Loucy (cell line): Measurements from ENCODE around the gene CHTOP.

Experiments
- H2AFZ ChIP-seq: fragments of 200-600 bp; sonication (generic); 2 replicates; pipeline ENCODE4 v1.6.0; 2016; ENCODE audit warnings: antibody characterized with exemption, mild to moderate bottlenecking, low read length, moderate library complexity
- H3F3A ChIP-seq: fragments of 200-600 bp; 2 replicates; pipeline ENCODE4 v1.6.0; 2016; ENCODE audit warnings: antibody characterized with exemption, low read depth, mild to moderate bottlenecking
- H3K27me3 ChIP-seq: fragments of 200-600 bp; sonication (generic); 2 replicates; pipeline ENCODE4 v1.6.1; 2014; ENCODE audit warnings: low read length, mild to moderate bottlenecking; ENCODE audit not compliant: insufficient read depth, poor library complexity, severe bottlenecking
- H3K36me3 ChIP-seq: fragments of 200-600 bp; sonication (generic); 2 replicates; pipeline ENCODE4 v1.6.1; 2016; ENCODE audit warnings: low read length; ENCODE audit not compliant: insufficient read depth
- H3K4me1 ChIP-seq: fragments of 200-600 bp; sonication (generic); 2 replicates; pipeline ENCODE4 v1.5.1; 2014; ENCODE audit warnings: low read length, mild to moderate bottlenecking; ENCODE audit not compliant: insufficient read depth, poor library complexity, severe bottlenecking
- H3K4me2 ChIP-seq: fragments of 200-600 bp; sonication (generic); 2 replicates; pipeline ENCODE4 v1.6.0; 2014; ENCODE audit warnings: antibody characterized with exemption, low read length, low read depth, mild to moderate bottlenecking; ENCODE audit not compliant: poor library complexity, severe bottlenecking
- H3K4me3 ChIP-seq: fragments of 200-600 bp; sonication (generic); 2 replicates; pipeline ENCODE4 v1.5.1; 2014; ENCODE audit warnings: low read length, mild to moderate bottlenecking, mixed read lengths; ENCODE audit not compliant: poor library complexity, severe bottlenecking
- H3K79me2 ChIP-seq: fragments of 200-600 bp; sonication (generic); 2 replicates; pipeline ENCODE4 v1.6.1; 2014; ENCODE audit warnings: low read length; ENCODE audit not compliant: insufficient read depth
- H3K9ac ChIP-seq: fragments of 200-600 bp; sonication (generic); 2 replicates; pipeline ENCODE4 v1.6.0; 2014; ENCODE audit warnings: mild to moderate bottlenecking, low read depth, low read length, moderate library complexity; ENCODE audit not compliant: poor library complexity, severe bottlenecking
- H3K9me2 ChIP-seq: fragments of 200-600 bp; sonication (generic); replicated peaks from 2 replicates; pipeline ENCODE4 v1.6.1; 2016; ENCODE audit warnings: low read depth, low read length, mixed read lengths
- H3K9me3 ChIP-seq: fragments of 200-600 bp; sonication (generic); 2 replicates; pipeline ENCODE4 v1.6.1; 2014; ENCODE audit warnings: mild to moderate bottlenecking, antibody characterized with exemption, low read length, low read depth; ENCODE audit not compliant: insufficient read depth
- H4K20me1 ChIP-seq: fragments of 200-600 bp; sonication (generic); 2 replicates; pipeline ENCODE4 v1.6.0; 2014; ENCODE audit warnings: antibody characterized with exemption, low read length, mild to moderate bottlenecking; ENCODE audit not compliant: insufficient read depth, poor library complexity, severe bottlenecking
- EZH2phosphoT487 ChIP-seq: fragments of 200-600 bp; IDR thresholded peaks from 2 replicates; pipeline ENCODE4 v1.6.1; 2018; ENCODE audit warnings: antibody characterized with exemption, mild to moderate bottlenecking, moderate library complexity, borderline replicate concordance
- TF ChIP-seq, protein P1 (sequence below): fragments of 200-600 bp; sonication (generic); conservative IDR thresholded peaks from 2 replicates; pipeline ENCODE4 v1.5.1; 2014; ENCODE audit warnings: mild to moderate bottlenecking, antibody characterized with exemption, low read length

Gene CHTOP

GRCh38 chr1:153685544-153686340 lies 51.9 kb downstream of the CHTOP start:
- H3K9me2 ChIP-seq = no peaks in the 10 kb centered on the region
- no peaks in the 10 kb centered on the region for H3K27me3 ChIP-seq
- no peak overlapping the region for H3K4me2 ChIP-seq
- no peak overlapping the region for H2AFZ ChIP-seq
- H4K20me1 ChIP-seq = no peaks in the 10 kb centered on the region
- no peaks in the 10 kb centered on the region for H3F3A ChIP-seq
- no peaks in the 10 kb centered on the region for H3K36me3 ChIP-seq
- H3K9me3 ChIP-seq = no peaks in the 10 kb centered on the region
- TF ChIP-seq, protein P1, sequence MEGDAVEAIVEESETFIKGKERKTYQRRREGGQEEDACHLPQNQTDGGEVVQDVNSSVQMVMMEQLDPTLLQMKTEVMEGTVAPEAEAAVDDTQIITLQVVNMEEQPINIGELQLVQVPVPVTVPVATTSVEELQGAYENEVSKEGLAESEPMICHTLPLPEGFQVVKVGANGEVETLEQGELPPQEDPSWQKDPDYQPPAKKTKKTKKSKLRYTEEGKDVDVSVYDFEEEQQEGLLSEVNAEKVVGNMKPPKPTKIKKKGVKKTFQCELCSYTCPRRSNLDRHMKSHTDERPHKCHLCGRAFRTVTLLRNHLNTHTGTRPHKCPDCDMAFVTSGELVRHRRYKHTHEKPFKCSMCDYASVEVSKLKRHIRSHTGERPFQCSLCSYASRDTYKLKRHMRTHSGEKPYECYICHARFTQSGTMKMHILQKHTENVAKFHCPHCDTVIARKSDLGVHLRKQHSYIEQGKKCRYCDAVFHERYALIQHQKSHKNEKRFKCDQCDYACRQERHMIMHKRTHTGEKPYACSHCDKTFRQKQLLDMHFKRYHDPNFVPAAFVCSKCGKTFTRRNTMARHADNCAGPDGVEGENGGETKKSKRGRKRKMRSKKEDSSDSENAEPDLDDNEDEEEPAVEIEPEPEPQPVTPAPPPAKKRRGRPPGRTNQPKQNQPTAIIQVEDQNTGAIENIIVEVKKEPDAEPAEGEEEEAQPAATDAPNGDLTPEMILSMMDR = no peak
- TF ChIP-seq EZH2phosphoT487 = no peak
- no peak overlapping the region for H3K9ac ChIP-seq
- no peaks in the 10 kb centered on the region for H3K79me2 ChIP-seq
- no peaks in the 10 kb centered on the region for H3K4me1 ChIP-seq
- H3K4me3 ChIP-seq = no peak overlapping the region

DNA sequence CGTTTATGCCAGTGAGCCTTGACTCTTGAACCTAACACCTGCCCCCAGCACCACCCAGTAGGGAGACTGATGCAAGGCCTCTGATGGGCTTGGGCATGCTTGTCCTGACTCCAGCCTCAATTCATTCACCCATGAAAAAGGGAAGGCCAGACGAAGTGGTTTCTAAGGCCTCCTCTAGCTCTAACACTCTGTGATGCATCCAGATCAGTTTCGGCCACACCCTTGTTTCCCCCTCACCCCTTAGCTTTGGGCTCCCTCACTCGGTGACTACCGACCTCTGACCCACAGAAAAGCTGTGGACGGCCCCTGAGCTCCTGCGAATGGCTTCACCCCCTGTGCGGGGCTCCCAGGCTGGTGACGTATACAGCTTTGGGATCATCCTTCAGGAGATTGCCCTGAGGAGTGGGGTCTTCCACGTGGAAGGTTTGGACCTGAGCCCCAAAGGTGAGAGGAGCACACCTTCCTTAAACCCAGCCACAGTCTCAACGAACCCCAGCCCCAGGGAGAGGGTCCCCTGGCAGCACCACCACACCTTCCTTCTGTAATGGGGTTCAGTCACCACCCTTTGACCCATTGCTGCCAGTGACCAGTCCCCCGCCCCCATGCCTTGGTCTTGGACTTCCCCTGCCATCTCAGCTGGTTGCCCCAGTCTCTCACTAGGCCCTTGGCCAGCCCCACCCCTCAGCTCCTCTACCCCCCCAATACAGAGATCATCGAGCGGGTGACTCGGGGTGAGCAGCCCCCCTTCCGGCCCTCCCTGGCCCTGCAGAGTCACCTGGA lies 53.7 kb downstream of the CHTOP start:
- H4K20me1 ChIP-seq = no peaks in the 10 kb centered on the region
- no peaks in the 10 kb centered on the region for H3K79me2 ChIP-seq
- no peaks in the 10 kb centered on the region for H3K9me2 ChIP-seq
- no peaks in the 10 kb centered on the region for H3K4me1 ChIP-seq
- H3K4me2 ChIP-seq = no peak overlapping the region
- H3K36me3 ChIP-seq = no peaks in the 10 kb centered on the region
- no peaks in the 10 kb centered on the region for H3K27me3 ChIP-seq
- H3K9me3 ChIP-seq = no peaks in the 10 kb centered on the region
- no peaks in the 10 kb centered on the region for H3F3A ChIP-seq
- TF ChIP-seq, protein P1 = no peak
- no peak for TF ChIP-seq EZH2phosphoT487
- no peak overlapping the region for H3K9ac ChIP-seq
- H2AFZ ChIP-seq = no peak overlapping the region
- no peak overlapping the region for H3K4me3 ChIP-seq

DNA sequence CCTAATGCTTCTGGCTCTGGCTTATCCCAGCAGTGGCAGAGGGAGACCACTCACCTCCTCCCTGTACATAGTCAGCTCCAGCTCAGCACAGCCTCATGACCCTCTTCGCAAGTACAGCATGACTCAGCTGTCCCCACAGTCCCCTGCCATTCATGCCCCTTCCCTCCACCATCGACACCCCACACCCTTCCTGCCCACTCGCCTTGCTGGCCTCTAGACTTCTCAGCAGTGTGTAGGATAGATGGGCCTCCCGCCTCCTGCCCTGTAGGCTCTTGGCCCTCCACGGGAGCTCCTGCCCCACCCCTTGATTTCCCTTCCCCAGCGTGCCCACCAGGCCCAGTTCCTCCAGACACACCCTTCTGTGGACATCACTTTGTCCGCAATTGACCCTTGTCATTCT lies 54.4 kb downstream of the CHTOP start:
- TF ChIP-seq, protein P1 = no peak
- no peak for TF ChIP-seq EZH2phosphoT487
- Histone ChIP-seq H2AFZ (no peak overlapping the region), H3K79me2 (no peaks in the 10 kb centered on the region), H3K9ac (no peak overlapping the region), H4K20me1 (no peaks in the 10 kb centered on the region), H3K27me3 (no peaks in the 10 kb centered on the region), H3K4me3 (no peak overlapping the region), H3K9me3 (no peaks in the 10 kb centered on the region), H3K4me1 (no peaks in the 10 kb centered on the region), H3K9me2 (no peaks in the 10 kb centered on the region), H3K36me3 (no peaks in the 10 kb centered on the region), H3F3A (no peaks in the 10 kb centered on the region), H3K4me2 (no peak overlapping the region)
